HepG2 (cell line): ENCODE data around the gene SIGLEC14. TPM values are rescaled to one million over a fixed set of nuclear protein-coding genes. Genes with fewer than 3 reads are reported as not detected.

Source experiments
- FLYWCH1 ChIP-seq: sonication (generic); formaldehyde crosslinking; IDR thresholded peaks from 2 replicates; pipeline ENCODE4 v1.8.1; 2023; ENCODE audit warnings: mild to moderate bottlenecking, missing genetic modification reagents
- NBN ChIP-seq: fragments of 450-650 bp; conservative IDR thresholded peaks from 2 replicates; pipeline ENCODE4 v1.6.1; 2017
- PATZ1 ChIP-seq: sonication (generic); formaldehyde crosslinking; IDR thresholded peaks from 2 replicates; pipeline ENCODE4 v1.4.0; 2020; ENCODE audit warnings: missing genetic modification reagents
- TBX2 ChIP-seq: sonication (generic); formaldehyde crosslinking; IDR thresholded peaks from 2 replicates; pipeline ENCODE4 v1.5.0; 2020; ENCODE audit warnings: missing genetic modification reagents, mild to moderate bottlenecking, borderline replicate concordance
- TIGD3 ChIP-seq: sonication (generic); formaldehyde crosslinking; IDR thresholded peaks from 2 replicates; pipeline ENCODE4 v1.5.1; 2020; ENCODE audit warnings: mild to moderate bottlenecking, missing genetic modification reagents, borderline replicate concordance
- ZNF318 ChIP-seq: sonication (generic); formaldehyde crosslinking; IDR thresholded peaks from 2 replicates; pipeline ENCODE4 v1.4.0; 2020; ENCODE audit warnings: mild to moderate bottlenecking, missing genetic modification reagents
- ZSCAN22 ChIP-seq: sonication (generic); formaldehyde crosslinking; IDR thresholded peaks from 2 replicates; pipeline ENCODE4 v1.4.0; 2020; ENCODE audit warnings: mild to moderate bottlenecking, missing genetic modification reagents
- polyA plus RNA-seq, 8 experiments: library from polyadenylated mRNA; depleted of rRNA in 3 of 8; stranded (reverse) in 7 of 8; unstranded in 1 of 8; fragments of >200 nt; fragmentation: Illumina TruSeq in 4 of 8; extraction: Trizol in 4 of 8; gene quantifications; 2 replicates each; pipeline versions ENCODE4 v1.2.1 to v1.2.3, GENCODE V29; 2011 to 2016; ENCODE audit warnings: low read depth in 4 of 8, missing spikeins in 1 of 8, mixed read lengths in 1 of 8; ENCODE audit not compliant: insufficient read depth in 1 of 8
- total RNA-seq, 5 experiments: library from RNA; depleted of rRNA; stranded (reverse); fragments of >200 nt; fragmentation: Illumina TruSeq; extraction: Trizol; gene quantifications; 2 replicates each; pipeline ENCODE4 v1.2.3, GENCODE V29; 2016; ENCODE audit warnings: low read depth in 1 of 5
- TF ChIP-seq, protein P1 (sequence below): sonication (generic); formaldehyde crosslinking; IDR thresholded peaks from 2 replicates; pipeline ENCODE4 v1.4.0; 2020; ENCODE audit warnings: low read depth, missing genetic modification reagents
- TF ChIP-seq, protein P2 (sequence below): sonication (generic); formaldehyde crosslinking; IDR thresholded peaks from 2 replicates; pipeline ENCODE4 v1.4.0; 2020; ENCODE audit warnings: missing genetic modification reagents

SIGLEC14 gene
- total and polyA plus RNA-seq, 2 of the 13 experiments (the other 11 are each of a cell fraction or from before 2014, with no cell fraction given) = 0.05 to 0.09 TPM

DNA sequence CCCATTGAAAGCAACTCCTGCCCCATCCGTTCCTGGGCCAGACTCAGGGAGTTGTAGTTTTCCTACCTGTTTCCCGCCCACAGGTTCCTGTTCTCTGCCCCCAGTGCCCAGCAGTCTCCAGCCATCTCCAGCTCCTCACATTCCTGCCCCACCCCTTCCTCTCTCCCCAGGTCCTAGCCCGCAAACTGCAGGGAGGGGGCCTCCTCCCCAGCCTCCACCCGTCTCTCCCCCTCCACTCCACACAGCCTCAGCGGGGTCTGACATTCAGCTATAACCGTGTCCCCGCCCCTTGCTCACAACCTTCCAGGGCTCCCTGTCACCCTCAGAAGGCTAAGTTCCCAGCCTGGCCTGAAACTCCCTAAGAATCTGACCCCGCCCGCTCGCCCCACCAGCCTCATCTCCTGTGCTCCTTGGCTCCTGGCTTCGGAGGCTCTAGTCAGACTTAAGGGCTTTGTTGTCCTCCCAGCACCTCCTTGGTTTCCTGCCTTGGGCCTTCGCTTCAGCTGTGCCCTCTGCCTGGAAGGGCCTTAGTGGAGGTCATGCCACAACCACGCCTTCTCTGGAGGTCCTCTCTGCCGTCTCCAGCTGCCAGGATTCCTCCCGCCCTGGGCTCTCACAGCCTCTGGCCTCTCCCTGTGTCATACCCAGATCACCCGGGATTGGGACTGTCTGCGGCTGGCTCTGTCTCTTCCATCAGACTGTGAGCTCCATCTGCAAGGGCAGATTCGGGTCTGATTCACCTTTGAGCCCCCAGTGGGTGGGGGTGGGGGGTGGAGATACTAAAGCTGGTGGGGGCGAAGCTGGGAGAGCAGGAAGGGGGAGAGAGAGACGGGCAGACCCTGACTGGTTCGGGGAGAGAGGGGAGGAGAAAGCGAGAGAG, 41.4 kb upstream of the SIGLEC14 start (continued):
- TF ChIP-seq, protein P1, sequence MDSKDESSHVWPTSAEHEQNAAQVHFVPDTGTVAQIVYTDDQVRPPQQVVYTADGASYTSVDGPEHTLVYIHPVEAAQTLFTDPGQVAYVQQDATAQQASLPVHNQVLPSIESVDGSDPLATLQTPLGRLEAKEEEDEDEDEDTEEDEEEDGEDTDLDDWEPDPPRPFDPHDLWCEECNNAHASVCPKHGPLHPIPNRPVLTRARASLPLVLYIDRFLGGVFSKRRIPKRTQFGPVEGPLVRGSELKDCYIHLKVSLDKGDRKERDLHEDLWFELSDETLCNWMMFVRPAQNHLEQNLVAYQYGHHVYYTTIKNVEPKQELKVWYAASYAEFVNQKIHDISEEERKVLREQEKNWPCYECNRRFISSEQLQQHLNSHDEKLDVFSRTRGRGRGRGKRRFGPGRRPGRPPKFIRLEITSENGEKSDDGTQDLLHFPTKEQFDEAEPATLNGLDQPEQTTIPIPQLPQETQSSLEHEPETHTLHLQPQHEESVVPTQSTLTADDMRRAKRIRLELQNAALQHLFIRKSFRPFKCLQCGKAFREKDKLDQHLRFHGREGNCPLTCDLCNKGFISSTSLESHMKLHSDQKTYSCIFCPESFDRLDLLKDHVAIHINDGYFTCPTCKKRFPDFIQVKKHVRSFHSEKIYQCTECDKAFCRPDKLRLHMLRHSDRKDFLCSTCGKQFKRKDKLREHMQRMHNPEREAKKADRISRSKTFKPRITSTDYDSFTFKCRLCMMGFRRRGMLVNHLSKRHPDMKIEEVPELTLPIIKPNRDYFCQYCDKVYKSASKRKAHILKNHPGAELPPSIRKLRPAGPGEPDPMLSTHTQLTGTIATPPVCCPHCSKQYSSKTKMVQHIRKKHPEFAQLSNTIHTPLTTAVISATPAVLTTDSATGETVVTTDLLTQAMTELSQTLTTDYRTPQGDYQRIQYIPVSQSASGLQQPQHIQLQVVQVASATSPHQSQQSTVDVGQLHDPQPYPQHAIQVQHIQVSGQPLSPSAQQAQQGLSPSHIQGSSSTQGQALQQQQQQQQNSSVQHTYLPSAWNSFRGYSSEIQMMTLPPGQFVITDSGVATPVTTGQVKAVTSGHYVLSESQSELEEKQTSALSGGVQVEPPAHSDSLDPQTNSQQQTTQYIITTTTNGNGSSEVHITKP (CRISPR knock-in tag) = no peak
- TF ChIP-seq NBN = no peak
- peak; percentile 61; the same call in 1 of the 2 replicates for TF ChIP-seq PATZ1 (CRISPR knock-in tag)
- peak; percentile 97 for TF ChIP-seq ZSCAN22
- no peak for TF ChIP-seq ZNF318 (CRISPR knock-in tag)
- no peak for TF ChIP-seq TIGD3 (CRISPR knock-in tag)
- peak; percentile 39 for TF ChIP-seq TBX2
- TF ChIP-seq FLYWCH1 (CRISPR knock-in tag) = no peak
- TF ChIP-seq, protein P2, sequence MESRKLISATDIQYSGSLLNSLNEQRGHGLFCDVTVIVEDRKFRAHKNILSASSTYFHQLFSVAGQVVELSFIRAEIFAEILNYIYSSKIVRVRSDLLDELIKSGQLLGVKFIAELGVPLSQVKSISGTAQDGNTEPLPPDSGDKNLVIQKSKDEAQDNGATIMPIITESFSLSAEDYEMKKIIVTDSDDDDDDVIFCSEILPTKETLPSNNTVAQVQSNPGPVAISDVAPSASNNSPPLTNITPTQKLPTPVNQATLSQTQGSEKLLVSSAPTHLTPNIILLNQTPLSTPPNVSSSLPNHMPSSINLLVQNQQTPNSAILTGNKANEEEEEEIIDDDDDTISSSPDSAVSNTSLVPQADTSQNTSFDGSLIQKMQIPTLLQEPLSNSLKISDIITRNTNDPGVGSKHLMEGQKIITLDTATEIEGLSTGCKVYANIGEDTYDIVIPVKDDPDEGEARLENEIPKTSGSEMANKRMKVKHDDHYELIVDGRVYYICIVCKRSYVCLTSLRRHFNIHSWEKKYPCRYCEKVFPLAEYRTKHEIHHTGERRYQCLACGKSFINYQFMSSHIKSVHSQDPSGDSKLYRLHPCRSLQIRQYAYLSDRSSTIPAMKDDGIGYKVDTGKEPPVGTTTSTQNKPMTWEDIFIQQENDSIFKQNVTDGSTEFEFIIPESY (CRISPR knock-in tag) = no peak
